ENCODE measurements around the gene CYP1A1.
A peak's percentile ranks its signal among the peaks of the same experiment; 100 is the strongest.
"Not testable (repeated sequence)": the region's sequence is repeated elsewhere in the genome, so short reads cannot be mapped to it uniquely, and the experiment has no call there.

Gene CYP1A1

GRCh38 chr15:74725225-74725774, at the start of gene CYP1A1:
CYP1A1 (minus strand) TSS chr15:74725528; CDS start chr15:74723097, 2,431 bp downstream.
- peak; percentile 31 for DNase-seq

- no peak for DNase-seq
These were observed 48.5 kb upstream of the CYP1A1 start for GRCh38 chr15:74773731-74774252.

GRCh38 chr15:74773329-74773728, 48.0 kb upstream of the CYP1A1 start:
- DNase-seq = no peak

- DNase-seq = no peak
These were observed 45.0 kb upstream of the CYP1A1 start for GRCh38 chr15:74770211-74770903.

GRCh38 chr15:74769463-74770025, 44.2 kb upstream of the CYP1A1 start:
- no peak for DNase-seq

- peak; percentile 81 for DNase-seq
These were observed 43.5 kb upstream of the CYP1A1 start for GRCh38 chr15:74768771-74769342.

GRCh38 chr15:74768099-74768770, 42.9 kb upstream of the CYP1A1 start:
- DNase-seq = peak; percentile 28

- no peak for DNase-seq
These were observed 42.1 kb upstream of the CYP1A1 start for GRCh38 chr15:74767167-74768098.

- no peak for DNase-seq
These were observed 38.1 kb upstream of the CYP1A1 start for GRCh38 chr15:74763416-74763815.

GRCh38 chr15:74762791-74763150, 37.4 kb upstream of the CYP1A1 start:
- no peak for DNase-seq

- no peak for DNase-seq
These were observed 33.4 kb upstream of the CYP1A1 start for GRCh38 chr15:74758736-74759135.

GRCh38 chr15:74754593-74755215, 29.4 kb upstream of the CYP1A1 start:
- no peak for DNase-seq

- DNase-seq = no peak
These were observed 27.2 kb upstream of the CYP1A1 start for GRCh38 chr15:74752531-74752930.

- no peak for DNase-seq
These were observed 26.7 kb upstream of the CYP1A1 start for GRCh38 chr15:74752011-74752410.

- DNase-seq = no peak
These were observed 25.4 kb upstream of the CYP1A1 start for GRCh38 chr15:74750751-74751150.

GRCh38 chr15:74749832-74750231, 24.5 kb upstream of the CYP1A1 start:
- DNase-seq = no peak

GRCh38 chr15:74748322-74748946, 23.1 kb upstream of the CYP1A1 start, which contains the start of gene CYP1A2:
CYP1A2 (plus strand) TSS chr15:74748845; CDS start chr15:74749739, 894 bp downstream.
- no peak for DNase-seq

GRCh38 chr15:74746389-74746788, 21.1 kb upstream of the CYP1A1 start:
- no peak for DNase-seq

GRCh38 chr15:74742422-74742821, 17.1 kb upstream of the CYP1A1 start:
- no peak for DNase-seq

- DNase-seq = not testable (repeated sequence)
These were observed 12.9 kb upstream of the CYP1A1 start for GRCh38 chr15:74738239-74738638.

GRCh38 chr15:74735305-74735704, 10.0 kb upstream of the CYP1A1 start:
- no peak for DNase-seq

Measured in NCI-H82 (cell line).